H9 (cell line): ENCODE measurements around the gene CFAP57. TPM values are rescaled to one million over a fixed set of nuclear protein-coding genes. Genes with fewer than 3 reads are reported as not detected.

ENCODE experiments used
- DNase-seq: peaks from one replicate; pipeline ENCODE4 v3.0.0-alpha.2; 2017
- H2AFZ ChIP-seq: one replicate; pipeline ENCODE4 v1.6.1; 2013; ENCODE audit warnings: mild to moderate bottlenecking, low read length, control low read depth, moderate library complexity
- H2AK5ac ChIP-seq: 2 replicates; pipeline ENCODE4 v1.6.1; 2013; ENCODE audit warnings: low read length, control low read depth, mixed read lengths; ENCODE audit not compliant: insufficient read length
- H2BK120ac ChIP-seq: one replicate; pipeline ENCODE4 v1.6.1; 2013; ENCODE audit warnings: low read depth, mild to moderate bottlenecking, low read length, control low read depth, inconsistent platforms; ENCODE audit not compliant: poor library complexity, severe bottlenecking
- H2BK12ac ChIP-seq: 2 replicates; pipeline ENCODE4 v1.6.1; 2013; ENCODE audit warnings: low read length, control low read depth, mixed read lengths, low read depth; ENCODE audit not compliant: insufficient read length
- H2BK15ac ChIP-seq: 2 replicates; pipeline ENCODE4 v1.6.1; 2013; ENCODE audit warnings: low read depth, low read length, control low read depth
- H2BK20ac ChIP-seq: one replicate; pipeline ENCODE4 v1.6.1; 2013; ENCODE audit warnings: low read depth, mild to moderate bottlenecking, low read length, control low read depth, inconsistent platforms; ENCODE audit not compliant: poor library complexity, severe bottlenecking
- H2BK5ac ChIP-seq: 2 replicates; pipeline ENCODE4 v1.6.1; 2013; ENCODE audit warnings: low read length, control low read depth, mixed read lengths; ENCODE audit not compliant: insufficient read length
- H3K14ac ChIP-seq: 2 replicates; pipeline ENCODE4 v1.6.1; 2013; ENCODE audit warnings: low read length, control low read depth; ENCODE audit not compliant: insufficient read depth
- H3K18ac ChIP-seq: 2 replicates; pipeline ENCODE4 v1.6.1; 2013; ENCODE audit warnings: low read depth, mild to moderate bottlenecking, mixed read lengths, low read length, control low read depth; ENCODE audit not compliant: insufficient read length
- H3K23ac ChIP-seq: 2 replicates; pipeline ENCODE4 v1.6.1; 2013; ENCODE audit warnings: low read length, control low read depth, mixed read lengths, low read depth; ENCODE audit not compliant: insufficient read length
- H3K23me2 ChIP-seq: 2 replicates; pipeline ENCODE4 v1.6.1; 2013; ENCODE audit warnings: low read depth, mild to moderate bottlenecking, mixed read lengths, low read length, control low read depth; ENCODE audit not compliant: insufficient read length, poor library complexity, severe bottlenecking
- H3K27ac ChIP-seq: 2 replicates; pipeline ENCODE4 v1.5.1; 2013; ENCODE audit warnings: low read length, control low read depth, mixed read lengths, low read depth; ENCODE audit not compliant: insufficient read length
- H3K27me3 ChIP-seq: 2 replicates; pipeline ENCODE4 v1.6.1; 2013; ENCODE audit warnings: low read length, control low read depth, inconsistent platforms; ENCODE audit not compliant: insufficient read depth
- H3K4ac ChIP-seq: 2 replicates; pipeline ENCODE4 v1.6.1; 2013; ENCODE audit warnings: low read depth, mild to moderate bottlenecking, control low read depth, inconsistent platforms, low read length, moderate library complexity
- H3K4me1 ChIP-seq: 2 replicates; pipeline ENCODE4 v1.6.1; 2013; ENCODE audit warnings: low read length, control low read depth, inconsistent platforms; ENCODE audit not compliant: insufficient read depth
- H3K4me2 ChIP-seq: 2 replicates; pipeline ENCODE4 v1.6.1; 2013; ENCODE audit warnings: low read length, control low read depth, mixed read lengths; ENCODE audit not compliant: insufficient read length, insufficient read depth
- H3K56ac ChIP-seq: 2 replicates; pipeline ENCODE4 v1.6.1; 2013; ENCODE audit warnings: low read depth, mild to moderate bottlenecking, mixed read lengths, low read length, control low read depth; ENCODE audit not compliant: insufficient read length
- H3K79me1 ChIP-seq: 2 replicates; pipeline ENCODE4 v1.6.1; 2013; ENCODE audit warnings: low read depth, mild to moderate bottlenecking, moderate library complexity, low read length, control low read depth, inconsistent platforms; ENCODE audit not compliant: insufficient read depth, poor library complexity, severe bottlenecking
- H3K79me2 ChIP-seq: 2 replicates; pipeline ENCODE4 v1.6.1; 2013; ENCODE audit warnings: low read length, control low read depth, inconsistent platforms; ENCODE audit not compliant: insufficient read depth
- H3K9ac ChIP-seq: 2 replicates; pipeline ENCODE4 v1.6.1; 2013; ENCODE audit warnings: low read length, control low read depth, mixed read lengths; ENCODE audit not compliant: insufficient read length; ENCODE audit errors: extremely low read depth
- H3K9me3 ChIP-seq: one replicate; pipeline ENCODE4 v1.6.1; 2013; ENCODE audit warnings: low read depth, low read length, inconsistent platforms; ENCODE audit not compliant: control insufficient read depth
- H3T11ph ChIP-seq: one replicate; pipeline ENCODE4 v1.6.1; 2013; ENCODE audit warnings: mild to moderate bottlenecking, low read length, control low read depth, inconsistent platforms
- H4K20me1 ChIP-seq: one replicate; pipeline ENCODE4 v1.6.1; 2013; ENCODE audit not compliant: control insufficient read depth, insufficient read length, insufficient read depth
- H4K5ac ChIP-seq: 2 replicates; pipeline ENCODE4 v1.6.1; 2013; ENCODE audit warnings: low read depth, mild to moderate bottlenecking, mixed read lengths, low read length, control low read depth; ENCODE audit not compliant: insufficient read length
- H4K8ac ChIP-seq: replicated peaks from 2 replicates; pipeline ENCODE4 v1.6.1; 2013; ENCODE audit warnings: low read length, control low read depth, mixed read lengths, low read depth; ENCODE audit not compliant: insufficient read length
- H4K91ac ChIP-seq: 2 replicates; pipeline ENCODE4 v1.6.1; 2013; ENCODE audit warnings: low read depth, mild to moderate bottlenecking, moderate library complexity, mixed read lengths, low read length, control low read depth; ENCODE audit not compliant: insufficient read length
- H3K27ac Mint-ChIP-seq, 3 experiments: 2 replicates in 2 of 3; 3 replicates in 1 of 3; pipeline ENCODE4 v1.8.0; 2020 to 2021; ENCODE audit warnings: mixed read lengths in 3 of 3, mild to moderate bottlenecking in 1 of 3, moderate library complexity in 1 of 3
- H3K27me3 Mint-ChIP-seq: 2 replicates; pipeline ENCODE4 v1.8.0; 2021; ENCODE audit warnings: low read depth, mild to moderate bottlenecking, moderate library complexity, mixed read lengths
- H3K36me3 Mint-ChIP-seq, 3 experiments: 2 replicates in 2 of 3; 3 replicates in 1 of 3; pipeline ENCODE4 v1.8.0; 2020 to 2021; ENCODE audit warnings: low read depth in 3 of 3, mixed read lengths in 3 of 3; ENCODE audit not compliant: insufficient read depth in 1 of 3
- H3K4me1 Mint-ChIP-seq, 2 experiments: 2 replicates each; pipeline ENCODE4 v1.8.0; 2020; ENCODE audit warnings: mixed read lengths in 2 of 2
- H3K4me3 Mint-ChIP-seq, 2 experiments: 2 replicates in 1 of 2; 3 replicates in 1 of 2; pipeline ENCODE4 v1.8.0; 2020 to 2021; ENCODE audit warnings: mild to moderate bottlenecking in 2 of 2, mixed read lengths in 2 of 2, moderate library complexity in 1 of 2
- H3K9me3 Mint-ChIP-seq, 2 experiments: 2 replicates in 1 of 2; 3 replicates in 1 of 2; pipeline ENCODE4 v1.8.0; 2020; ENCODE audit warnings: mild to moderate bottlenecking in 2 of 2, mixed read lengths in 2 of 2, moderate library complexity in 1 of 2
- WGBS: extraction: QIAGEN DNeasy Blood & Tissue Kit; methylation state at CpG from one replicate; pipeline ENCODE4 v1.1.7; 2013; ENCODE audit warnings: missing lambda C conversion rate, low lambda C conversion rate, mixed read lengths; ENCODE audit not compliant: insufficient read length; ENCODE audit errors: extremely low coverage; 5-methylcytosine and 5-hydroxymethylcytosine counted together
- total RNA-seq: library from RNA; stranded (reverse); gene quantifications from 2 replicates; pipeline ENCODE4 v1.2.1, GENCODE V29; 2021
- TF ChIP-seq, protein P1 (sequence below): fragments of 200-600 bp; sonication (generic); conservative IDR thresholded peaks from 3 replicates; pipeline ENCODE4 v1.8.0; 2021; ENCODE audit warnings: antibody characterized with exemption, mild to moderate bottlenecking

CFAP57 gene
- total RNA-seq, 1 experiment from 2014 or later: 0.33 TPM

- H3K4ac ChIP-seq: no peak overlapping the region
- peaks cover 5% of the 10 kb centered on the region; the same call in 1 of the 2 replicates for H3K79me2 ChIP-seq
- peaks cover 3% of the 10 kb centered on the region in 2 experiments; a peak in 3 of 5 replicates for H3K9me3 Mint-ChIP-seq
- H3K9ac ChIP-seq: no peak overlapping the region
- H3K56ac ChIP-seq: no peak overlapping the region
- H3K4me3 Mint-ChIP-seq: no peak overlapping the region
- H3K79me1 ChIP-seq: no peaks in the 10 kb centered on the region
- H2AK5ac ChIP-seq: no peak overlapping the region
- no peaks in the 10 kb centered on the region for H4K20me1 ChIP-seq
- H2AFZ ChIP-seq: no peak overlapping the region
- H3K27ac Mint-ChIP-seq: no peak overlapping the region
- H4K8ac ChIP-seq: no peak overlapping the region
- no peak overlapping the region for H3K27ac ChIP-seq
- H3K4me1 ChIP-seq: peaks cover 8% of the 10 kb centered on the region; the same call in 1 of the 2 replicates
- no CpG with 5 or more reads among the region's 2 CpGs for WGBS
- no peak overlapping the region for H3K4me2 ChIP-seq
- H4K91ac ChIP-seq: no peak overlapping the region
- no peak overlapping the region for H2BK120ac ChIP-seq
- no peaks in the 10 kb centered on the region; the same call in 1 of the 2 replicates for H3K27me3 ChIP-seq
- no peaks in the 10 kb centered on the region for H3K9me3 ChIP-seq
- H3K14ac ChIP-seq: no peak overlapping the region
- no peak overlapping the region for H3K18ac ChIP-seq
- H3K4me1 Mint-ChIP-seq: peaks cover 28% of the 10 kb centered on the region in 2 experiments
- H3K23ac ChIP-seq: no peak overlapping the region
- peaks cover 6% of the 10 kb centered on the region for H3K23me2 ChIP-seq
- no peak overlapping the region for H2BK12ac ChIP-seq
- TF ChIP-seq, protein P1, sequence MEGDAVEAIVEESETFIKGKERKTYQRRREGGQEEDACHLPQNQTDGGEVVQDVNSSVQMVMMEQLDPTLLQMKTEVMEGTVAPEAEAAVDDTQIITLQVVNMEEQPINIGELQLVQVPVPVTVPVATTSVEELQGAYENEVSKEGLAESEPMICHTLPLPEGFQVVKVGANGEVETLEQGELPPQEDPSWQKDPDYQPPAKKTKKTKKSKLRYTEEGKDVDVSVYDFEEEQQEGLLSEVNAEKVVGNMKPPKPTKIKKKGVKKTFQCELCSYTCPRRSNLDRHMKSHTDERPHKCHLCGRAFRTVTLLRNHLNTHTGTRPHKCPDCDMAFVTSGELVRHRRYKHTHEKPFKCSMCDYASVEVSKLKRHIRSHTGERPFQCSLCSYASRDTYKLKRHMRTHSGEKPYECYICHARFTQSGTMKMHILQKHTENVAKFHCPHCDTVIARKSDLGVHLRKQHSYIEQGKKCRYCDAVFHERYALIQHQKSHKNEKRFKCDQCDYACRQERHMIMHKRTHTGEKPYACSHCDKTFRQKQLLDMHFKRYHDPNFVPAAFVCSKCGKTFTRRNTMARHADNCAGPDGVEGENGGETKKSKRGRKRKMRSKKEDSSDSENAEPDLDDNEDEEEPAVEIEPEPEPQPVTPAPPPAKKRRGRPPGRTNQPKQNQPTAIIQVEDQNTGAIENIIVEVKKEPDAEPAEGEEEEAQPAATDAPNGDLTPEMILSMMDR: no peak
- peaks cover 17% of the 10 kb centered on the region for H3K27me3 Mint-ChIP-seq
- H4K5ac ChIP-seq: no peak overlapping the region
- H2BK5ac ChIP-seq: no peak overlapping the region
- no peak for DNase-seq
- no peak overlapping the region for H3T11ph ChIP-seq
- H2BK20ac ChIP-seq: no peak overlapping the region
- H3K36me3 Mint-ChIP-seq: peaks cover 11 to 17% (median 14%) of the 10 kb centered on the region in 3 experiments
- no peak overlapping the region for H2BK15ac ChIP-seq
Observed at GRCh38 chr1:43174873-43175272, 2.7 kb downstream of the CFAP57 start.
